ENCODE results near the gene DNAJC5. TPM values are rescaled to one million over a fixed set of nuclear protein-coding genes. Genes with fewer than 3 reads are reported as not detected.
A peak's percentile ranks its signal among the peaks of the same experiment; 100 is the strongest.
"Not testable (repeated sequence)": the region's sequence is repeated elsewhere in the genome, so short reads cannot be mapped to it uniquely, and the experiment has no call there.

The DNAJC5 gene
- total RNA-seq, 4 donors from 2014 or later: 18.5 to 26.4 (median 22.5) TPM

GRCh38 chr20:63908008-63908682, 13.2 kb downstream of the DNAJC5 start:
- H3K27ac ChIP-seq: no peak overlapping the region
- DNase-seq: no peak
- H3K4me3 ChIP-seq: no peak overlapping the region
- no peak for ATAC-seq
- peaks cover 14% of the 10 kb centered on the region in 2 donors for H3K4me1 ChIP-seq
- no peaks in the 10 kb centered on the region for H3K27me3 ChIP-seq
- no peaks in the 10 kb centered on the region for H3K9me3 ChIP-seq
- in situ Hi-C loops (cut with MboI; ENCODE audit: low sequenced_read_pairs in 4 of 4) (no loop called here), intact Hi-C loops (cut with DNase I; ENCODE audit: low total_unique reads) (no loop called here)
- H3K36me3 ChIP-seq: no peaks in the 10 kb centered on the region
- TF ChIP-seq CTCF (IDR thresholded peaks at IDR 0.05 in 4 of 5, conservative IDR thresholded peaks at IDR 0.05 in 1 of 5): no peak
- no peak for TF ChIP-seq POLR2A (IDR thresholded peaks at IDR 0.05)

GRCh38 chr20:63911176-63911575, 16.2 kb downstream of the DNAJC5 start:
- no peaks in the 10 kb centered on the region for H3K27me3 ChIP-seq
- intact Hi-C loops (cut with DNase I; ENCODE audit: low total_unique reads): no loop called here
- in situ Hi-C loops (cut with MboI; ENCODE audit: low sequenced_read_pairs in 4 of 4): no loop called here
- H3K4me3 ChIP-seq: no peak overlapping the region
- H3K27ac ChIP-seq: peak overlapping the region; percentile 10 to 62 (median 50)
- ATAC-seq (peak; percentile 66 to 71), DNase-seq (peak; percentile 16 to 54)
- H3K36me3 ChIP-seq: no peaks in the 10 kb centered on the region
- no peaks in the 10 kb centered on the region for H3K9me3 ChIP-seq
- peaks cover 17 to 18% of the 10 kb centered on the region in 2 donors for H3K4me1 ChIP-seq
- TF ChIP-seq POLR2A (IDR thresholded peaks at IDR 0.05) (no peak), CTCF (IDR thresholded peaks at IDR 0.05 in 4 of 5, conservative IDR thresholded peaks at IDR 0.05 in 1 of 5) (no peak)

- peaks cover 0 to 5% of the 10 kb centered on the region in 2 donors for H3K36me3 ChIP-seq
- H3K27me3 ChIP-seq: no peaks in the 10 kb centered on the region
- ATAC-seq (no peak), DNase-seq (no peak)
- peaks cover 17 to 18% of the 10 kb centered on the region in 2 donors for H3K4me1 ChIP-seq
- no peak overlapping the region for H3K27ac ChIP-seq
- H3K9me3 ChIP-seq: no peaks in the 10 kb centered on the region
- TF ChIP-seq CTCF (IDR thresholded peaks at IDR 0.05 in 4 of 5, conservative IDR thresholded peaks at IDR 0.05 in 1 of 5) (no peak), POLR2A (IDR thresholded peaks at IDR 0.05) (no peak)
- intact Hi-C loops (cut with DNase I; ENCODE audit: low total_unique reads) (no loop called here), in situ Hi-C loops (cut with MboI; ENCODE audit: low sequenced_read_pairs in 4 of 4) (no loop called here)
- H3K4me3 ChIP-seq: no peak overlapping the region
Measured at GRCh38 chr20:63913768-63914167, 18.8 kb downstream of the DNAJC5 start.

DNA sequence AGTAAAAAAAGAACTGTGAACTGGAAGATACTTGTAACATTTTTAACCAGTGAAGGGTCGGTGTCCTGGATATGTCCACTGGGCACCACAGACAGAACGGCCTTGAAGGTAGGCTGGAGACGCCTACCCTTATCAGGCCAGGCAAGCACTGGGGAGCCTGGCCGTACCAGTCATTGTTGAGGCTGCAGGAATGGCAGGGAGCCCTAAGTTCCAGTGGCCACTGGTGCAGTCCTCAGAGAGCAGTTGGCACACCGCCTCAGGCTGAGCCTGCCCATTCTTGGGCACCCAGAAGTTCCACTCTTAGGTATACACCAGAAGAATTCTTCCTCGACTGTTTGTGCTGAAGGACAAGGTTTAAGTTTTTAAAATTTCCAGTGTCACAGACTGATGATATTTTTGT, 20.5 kb downstream of the DNAJC5 start:
- Histone ChIP-seq H3K4me1 (peaks cover 16 to 17% of the 10 kb centered on the region in 2 donors), H3K9me3 (no peaks in the 10 kb centered on the region), H3K36me3 (peaks cover 0 to 5% of the 10 kb centered on the region in 2 donors), H3K27ac (no peak overlapping the region), H3K4me3 (no peak overlapping the region), H3K27me3 (no peaks in the 10 kb centered on the region)
- ATAC-seq: no peak
- no peak for DNase-seq
- no peak for TF ChIP-seq POLR2A (IDR thresholded peaks at IDR 0.05)
- TF ChIP-seq CTCF (IDR thresholded peaks at IDR 0.05 in 4 of 5, conservative IDR thresholded peaks at IDR 0.05 in 1 of 5): no peak
- intact Hi-C loops (cut with DNase I; ENCODE audit: low total_unique reads) (no loop called here), in situ Hi-C loops (cut with MboI; ENCODE audit: low sequenced_read_pairs in 4 of 4) (no loop called here)

DNA sequence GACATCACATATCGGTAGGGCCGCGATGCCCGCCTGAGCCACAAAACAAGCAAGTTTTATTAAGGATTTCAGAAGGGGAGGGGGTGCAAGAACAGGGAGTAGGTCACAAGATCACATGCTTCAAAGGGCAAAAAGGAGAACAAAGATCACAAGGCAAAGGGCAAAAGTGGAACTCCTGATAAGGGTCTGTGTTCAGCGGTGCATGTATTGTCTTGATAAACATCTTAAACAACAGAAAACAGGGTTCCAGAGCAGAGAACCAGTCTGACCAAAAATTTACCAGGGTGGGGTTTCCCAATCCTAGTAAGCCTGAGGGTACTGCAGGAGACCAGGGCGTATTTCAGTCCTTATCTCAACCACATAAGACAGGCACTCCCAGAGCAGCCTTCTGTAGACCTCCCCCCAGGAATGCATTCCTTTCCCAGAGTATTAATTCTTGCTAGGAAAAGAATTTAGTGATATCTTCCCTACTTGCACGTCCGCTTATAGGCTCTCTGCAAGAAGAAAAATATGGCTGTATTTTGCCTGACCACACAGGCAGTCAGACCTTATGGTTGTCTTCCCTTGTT, 21.5 kb downstream of the DNAJC5 start:
- ATAC-seq; in situ Hi-C loops (cut with MboI; ENCODE audit: low sequenced_read_pairs in 4 of 4); H3K4me3 ChIP-seq; intact Hi-C loops (cut with DNase I; ENCODE audit: low total_unique reads); H3K27me3 ChIP-seq; H3K36me3 ChIP-seq; H3K4me1 ChIP-seq; H3K9me3 ChIP-seq; DNase-seq; H3K27ac ChIP-seq: not testable (repeated sequence)
